NK-92 treated with Interleukin-12 subunit alpha and Interleukin-12 subunit beta, amount 100 ng/mL, for 24 hours (cell line): ENCODE results near the gene CCDC183.
A peak's percentile ranks its signal among the peaks of the same experiment; 100 is the strongest.
"Not testable (repeated sequence)": the region's sequence is repeated elsewhere in the genome, so short reads cannot be mapped to it uniquely, and the experiment has no call there.

Experiments
- DNase-seq: peaks from one replicate; lab custom pipeline; 2025; lab: John Stamatoyannopoulos, UW

CCDC183 gene

DNA sequence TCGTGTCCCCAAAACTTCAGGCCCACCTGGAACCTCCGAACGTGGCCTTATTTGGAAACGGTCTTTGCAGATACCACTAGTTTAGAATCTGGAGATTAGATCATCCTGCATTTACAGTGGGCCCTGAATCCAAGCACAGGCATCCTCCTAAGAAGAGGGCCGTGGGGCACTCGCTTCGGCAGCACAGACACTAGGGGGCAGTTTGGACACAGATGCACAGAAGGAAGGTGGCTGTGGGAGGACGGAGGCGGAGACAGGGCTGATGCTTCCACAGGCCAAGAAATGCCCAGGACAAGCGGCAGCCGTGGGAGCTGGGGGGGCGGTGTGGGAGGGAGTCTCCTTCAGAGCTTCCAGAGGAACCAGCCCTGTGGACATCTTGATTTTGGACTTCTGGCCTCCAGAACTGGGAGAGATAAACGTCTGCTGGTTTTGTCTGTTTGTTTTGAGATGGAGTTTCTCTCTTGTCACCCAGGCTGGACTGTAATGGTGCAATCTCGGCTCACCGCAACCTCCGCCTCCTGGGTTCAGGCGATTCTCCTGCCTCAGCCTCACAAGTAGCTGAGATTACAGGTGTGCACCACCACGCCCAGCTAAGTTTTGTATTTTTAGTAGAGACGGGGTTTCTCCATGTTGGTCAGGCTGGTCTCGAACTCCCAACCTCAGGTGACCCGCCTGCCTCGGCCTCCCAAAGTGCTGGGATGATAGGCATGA is 35.1 kb upstream of the CCDC183 start:
- not testable (repeated sequence) for DNase-seq

DNA sequence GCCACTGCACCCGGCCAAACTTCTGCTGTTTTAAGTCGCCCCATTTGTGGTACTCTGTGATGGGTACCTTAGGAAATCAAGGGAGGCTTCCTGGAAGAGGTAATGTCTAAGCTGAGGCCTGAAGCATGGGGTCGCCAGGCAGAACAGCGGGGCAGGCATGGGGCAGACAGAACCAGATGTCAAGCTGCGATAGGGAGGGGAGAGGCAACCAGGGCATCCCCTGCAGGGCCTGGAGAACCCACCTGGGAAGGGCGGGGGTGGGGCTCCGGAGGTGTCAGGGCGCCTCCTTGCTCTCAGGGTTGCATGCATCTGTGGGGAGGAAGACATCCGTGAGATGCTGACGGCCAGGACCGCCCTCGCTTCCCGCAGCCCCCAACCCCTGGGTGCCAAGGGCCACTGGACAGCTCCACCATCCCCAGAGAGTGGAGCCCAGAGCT is 34.6 kb upstream of the CCDC183 start:
- DNase-seq = no peak

DNA sequence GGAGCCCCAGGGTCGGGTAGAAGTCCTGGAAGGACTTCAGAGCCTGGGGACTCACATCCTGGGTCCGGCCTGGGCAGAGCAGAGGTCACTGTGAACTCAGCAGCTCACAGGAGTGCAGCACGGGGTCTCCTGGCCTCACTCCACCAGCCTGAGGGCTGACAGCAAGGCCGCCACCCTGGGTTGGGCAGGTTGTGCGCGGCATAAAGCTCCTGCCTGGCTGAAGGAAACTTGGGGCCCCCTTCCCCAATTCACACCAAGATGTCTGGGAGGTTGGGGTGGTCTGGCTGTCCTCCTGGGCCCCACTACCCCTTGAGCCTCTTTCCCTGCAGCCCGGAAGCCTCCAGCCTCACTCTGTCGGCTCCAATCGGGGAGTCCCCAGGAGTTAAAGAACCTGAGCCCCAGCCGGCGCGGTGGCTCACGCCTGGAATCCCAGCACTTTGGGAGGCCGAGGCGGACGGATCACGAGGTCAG is 33.9 kb upstream of the CCDC183 start:
- no peak for DNase-seq

DNA sequence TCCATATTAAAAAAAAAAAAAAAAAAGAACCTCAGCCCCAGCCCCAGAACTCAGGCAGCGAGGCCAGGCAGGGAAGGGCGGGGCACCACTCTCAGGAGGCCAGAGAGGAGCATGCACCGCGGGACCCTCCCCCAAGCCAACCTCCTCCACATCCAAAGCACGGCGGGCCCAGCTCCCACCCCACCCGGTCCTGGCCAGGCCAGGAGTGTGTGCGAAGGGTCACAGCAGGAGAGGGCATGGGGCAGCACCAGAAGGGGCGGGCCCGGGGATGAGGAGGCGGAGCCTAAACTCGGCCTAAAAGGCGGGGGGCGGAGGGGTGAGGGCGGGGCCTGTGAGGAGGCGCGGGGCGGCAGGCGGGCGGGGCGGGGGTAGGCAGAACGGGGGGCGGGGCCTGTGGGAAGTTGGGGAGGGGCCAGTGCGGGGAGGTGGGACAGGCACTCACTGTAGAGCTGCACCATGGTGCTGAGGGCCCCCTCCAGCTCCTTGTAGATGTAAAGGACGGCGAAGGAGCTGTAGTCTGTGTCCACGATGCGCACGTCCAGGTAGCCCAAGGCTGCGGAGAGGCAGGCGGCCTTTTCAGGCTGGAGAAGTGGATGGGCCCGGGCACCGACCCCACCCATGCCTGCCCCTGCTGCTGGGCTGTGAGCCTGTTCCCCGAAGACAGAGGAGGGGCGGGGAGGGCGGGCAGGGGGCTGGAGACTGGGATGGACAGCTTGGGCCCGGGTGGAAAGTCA is 33.1 kb upstream of the CCDC183 start:
- DNase-seq = no peak

DNA sequence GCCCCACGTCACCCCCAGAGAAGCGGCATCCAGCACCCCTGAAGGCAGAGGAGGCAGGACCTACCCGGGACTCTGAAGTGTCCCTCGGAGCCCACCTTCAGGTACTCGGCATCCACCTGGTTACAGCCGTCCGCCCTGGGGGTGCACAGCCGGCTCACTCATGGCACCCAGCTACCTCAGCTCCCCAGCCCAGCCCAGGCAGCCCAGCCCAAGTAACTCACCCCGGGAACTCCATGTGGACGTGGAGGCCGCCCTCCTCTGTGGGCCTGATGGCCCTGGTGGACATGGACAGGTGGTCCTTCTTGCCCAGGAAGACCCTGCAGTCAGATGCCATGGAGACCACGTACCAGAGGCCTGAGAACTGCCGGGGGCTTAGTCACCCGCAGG is 32.5 kb upstream of the CCDC183 start:
- no peak for DNase-seq

DNA sequence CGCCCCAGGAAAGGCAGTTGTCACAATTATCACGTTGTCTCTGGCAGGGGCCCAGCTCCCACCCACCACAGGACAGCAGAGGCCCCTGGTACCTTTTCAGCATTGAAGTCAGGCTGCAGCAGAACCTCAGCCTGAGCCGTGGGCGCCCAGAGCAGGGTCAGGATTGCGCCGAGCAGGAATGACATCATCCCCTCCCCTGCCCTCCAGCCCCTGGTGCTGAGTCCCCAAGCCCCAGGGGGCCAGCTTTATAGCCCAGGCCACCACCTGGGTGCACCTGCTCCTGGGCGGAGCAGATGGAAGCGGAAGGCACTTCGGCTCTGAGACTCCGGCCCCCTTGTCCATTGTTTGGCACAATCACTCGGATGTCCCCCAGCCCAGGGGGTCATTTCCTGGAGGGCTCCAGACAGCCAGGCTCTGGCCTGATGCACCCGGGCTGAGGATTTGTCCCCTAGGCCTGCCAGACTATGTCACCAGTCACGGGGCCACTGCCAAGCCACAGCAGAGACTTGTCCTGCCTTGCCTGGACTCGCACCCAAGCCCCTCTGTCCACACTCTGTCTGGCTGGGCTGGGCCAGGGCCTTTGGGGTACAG is 31.7 kb upstream of the CCDC183 start, which contains the start of gene LCN15:
Gene LCN15 (minus strand): TSS at position 218 of the 591 bp plus-strand sequence. CDS start 30 bp downstream, at position 188.
- DNase-seq = no peak

DNA sequence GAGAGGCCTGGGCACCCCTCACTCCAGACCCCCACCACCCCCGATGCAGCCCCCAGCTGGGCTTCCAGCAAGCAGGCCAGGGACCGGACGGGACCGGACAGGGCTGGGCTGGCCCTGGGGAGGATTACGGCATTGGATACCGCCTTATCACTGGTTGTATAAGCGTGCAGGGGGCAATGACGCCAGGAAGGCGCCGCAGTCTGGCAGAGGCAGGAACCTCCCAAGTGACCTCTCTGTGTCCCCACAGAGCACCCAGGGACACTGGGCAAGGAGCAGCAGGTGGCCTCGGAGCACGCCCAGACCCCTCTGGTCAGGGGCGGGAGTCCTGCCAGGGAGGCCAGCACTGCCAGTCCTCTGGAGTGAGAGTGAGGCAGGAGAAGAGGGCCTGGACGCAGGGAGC is 31.1 kb upstream of the CCDC183 start:
- no peak for DNase-seq

DNA sequence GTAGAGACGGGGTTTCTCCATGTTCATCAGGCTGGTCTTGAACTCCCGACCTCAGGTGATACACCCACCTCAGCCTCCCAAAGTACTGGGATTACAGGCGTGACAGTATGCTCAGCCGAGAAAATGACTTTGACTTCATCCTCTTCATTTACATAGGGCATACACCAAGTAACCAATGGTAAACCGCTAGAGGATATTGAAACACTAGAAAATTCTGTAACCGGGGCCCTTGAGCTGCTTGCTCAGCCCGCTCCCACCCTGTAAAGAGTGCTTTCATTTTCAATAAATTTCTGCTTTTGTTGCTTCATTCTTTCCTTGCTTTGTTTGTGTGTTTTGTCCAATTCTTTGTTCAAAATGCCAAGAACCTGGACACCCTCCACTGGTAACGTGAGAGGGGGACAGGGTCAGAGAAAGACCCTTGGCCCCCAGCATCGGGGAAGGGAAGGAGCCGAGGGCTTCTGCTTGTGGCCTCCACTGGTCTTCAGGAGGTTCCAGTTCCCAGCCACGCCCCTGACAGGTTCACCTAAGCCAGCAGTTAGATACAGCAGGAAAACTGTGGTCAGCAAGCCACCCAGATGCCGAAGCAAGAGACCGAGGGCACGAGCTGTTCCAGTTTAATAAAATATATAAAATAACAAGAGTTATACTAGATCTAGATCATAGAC is 30.3 kb upstream of the CCDC183 start:
- not testable (repeated sequence) for DNase-seq

DNA sequence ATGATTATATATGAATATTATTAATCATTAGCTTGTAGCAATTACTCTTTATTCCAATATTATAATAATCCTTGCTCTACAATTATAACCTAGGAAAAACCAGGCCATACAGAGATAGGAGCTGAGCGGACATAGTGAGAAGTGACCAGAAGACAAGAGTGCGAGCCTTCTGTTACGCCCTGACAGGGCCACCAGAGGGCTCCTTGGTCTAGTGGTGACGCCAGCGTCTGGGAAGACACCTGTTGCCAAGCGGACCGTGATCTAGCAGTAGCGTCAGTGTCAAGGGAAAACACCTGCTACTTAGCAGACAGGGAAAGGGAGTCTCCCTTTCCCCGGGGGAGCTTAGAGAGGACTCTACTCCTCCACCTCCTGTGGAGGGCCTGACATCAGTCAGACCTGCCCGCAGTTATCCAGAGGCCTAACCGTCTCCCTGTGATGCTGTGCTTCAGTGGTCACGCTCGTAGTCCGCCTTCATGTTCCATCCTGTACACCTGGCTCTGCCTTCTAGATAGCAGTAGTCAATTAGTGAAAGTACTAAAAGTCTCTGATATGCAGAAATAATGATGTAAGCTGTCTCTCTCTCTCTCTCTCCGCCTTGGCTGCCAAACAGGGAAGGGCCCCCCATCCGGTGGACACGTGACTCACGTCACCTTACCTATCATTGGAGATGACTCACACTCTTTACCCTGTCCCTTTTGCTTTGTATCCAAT is 29.6 kb upstream of the CCDC183 start:
- not testable (repeated sequence) for DNase-seq

DNA sequence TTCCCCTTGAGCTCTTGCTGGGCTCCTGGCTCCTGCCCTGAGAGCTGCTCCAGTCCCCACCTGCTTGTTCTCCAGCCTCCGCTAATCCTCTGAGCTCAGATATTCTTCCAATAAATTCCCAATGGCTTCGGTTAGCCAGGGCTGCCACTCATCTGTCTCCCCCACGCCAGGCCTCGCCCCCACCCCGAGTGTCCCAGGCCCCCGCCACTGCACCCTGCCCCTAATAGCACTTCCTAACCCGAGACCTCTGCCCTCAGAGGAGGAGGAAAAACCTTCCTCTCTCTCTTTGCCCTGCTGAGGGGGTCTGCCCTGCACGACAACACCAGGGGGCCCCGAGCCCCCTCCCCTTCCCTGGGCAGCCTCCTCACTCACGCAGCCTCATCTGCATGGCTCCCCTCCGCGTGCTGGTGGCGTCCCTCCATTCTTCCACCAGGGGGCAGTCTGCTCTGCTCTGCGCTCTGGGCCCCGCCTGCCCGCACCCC is 26.4 kb upstream of the CCDC183 start:
- no peak for DNase-seq

DNA sequence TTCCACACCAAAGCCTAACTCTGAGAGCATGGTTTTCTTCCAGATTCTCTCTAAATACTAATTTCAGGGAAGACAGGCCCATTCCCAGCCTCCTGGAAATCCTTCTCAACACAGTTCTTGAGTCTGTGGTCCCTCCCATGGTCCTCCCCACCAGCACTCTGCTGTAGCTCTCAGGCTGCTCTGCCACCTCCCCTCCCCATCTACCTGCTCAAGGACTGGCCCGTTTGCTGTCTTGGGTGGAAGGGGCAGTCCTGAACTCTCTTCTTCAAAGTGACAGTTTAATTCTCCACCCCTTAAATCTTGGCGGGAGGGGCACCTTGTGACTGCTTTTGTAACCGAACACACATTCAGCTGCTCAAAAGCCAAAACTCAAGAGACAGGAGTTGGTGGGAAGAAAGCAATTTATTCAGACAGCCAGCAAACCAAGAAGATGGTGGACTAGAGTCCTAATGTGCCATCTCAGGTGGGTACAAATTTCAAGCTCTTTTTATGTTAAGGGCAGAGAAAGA is 24.2 kb upstream of the CCDC183 start:
- no peak for DNase-seq

DNA sequence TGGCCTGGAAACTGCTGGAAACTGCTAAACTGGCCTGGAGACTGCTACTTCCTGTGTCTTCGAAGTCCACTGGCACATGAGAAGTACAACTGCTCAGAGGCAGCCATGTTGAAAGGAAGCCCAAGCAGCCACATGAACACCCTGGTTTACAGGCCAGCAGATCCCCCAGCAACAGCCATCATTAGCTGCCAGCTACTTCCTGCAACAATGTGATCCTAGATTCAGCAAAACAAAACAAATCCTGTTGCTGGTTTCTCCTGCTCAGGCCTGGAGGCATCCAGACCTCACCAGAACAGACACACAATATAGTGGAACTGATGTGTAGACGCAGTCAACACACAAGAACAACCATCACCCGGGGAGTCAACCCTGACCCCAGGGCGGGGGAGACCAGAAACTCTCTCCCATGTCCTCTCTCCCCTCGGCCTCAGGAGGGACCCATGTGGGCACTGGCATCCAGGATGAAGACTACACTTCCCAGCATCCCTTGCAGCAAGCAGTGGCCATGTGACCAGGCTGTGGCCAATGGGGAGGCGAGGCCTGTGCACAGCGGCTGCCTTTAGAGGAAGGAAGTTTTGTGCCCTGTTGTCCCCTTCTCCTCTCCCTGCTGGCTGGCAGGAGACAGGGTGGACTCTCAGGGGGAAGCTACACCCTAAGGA is 22.6 kb upstream of the CCDC183 start:
- DNase-seq = peak; percentile 18

DNA sequence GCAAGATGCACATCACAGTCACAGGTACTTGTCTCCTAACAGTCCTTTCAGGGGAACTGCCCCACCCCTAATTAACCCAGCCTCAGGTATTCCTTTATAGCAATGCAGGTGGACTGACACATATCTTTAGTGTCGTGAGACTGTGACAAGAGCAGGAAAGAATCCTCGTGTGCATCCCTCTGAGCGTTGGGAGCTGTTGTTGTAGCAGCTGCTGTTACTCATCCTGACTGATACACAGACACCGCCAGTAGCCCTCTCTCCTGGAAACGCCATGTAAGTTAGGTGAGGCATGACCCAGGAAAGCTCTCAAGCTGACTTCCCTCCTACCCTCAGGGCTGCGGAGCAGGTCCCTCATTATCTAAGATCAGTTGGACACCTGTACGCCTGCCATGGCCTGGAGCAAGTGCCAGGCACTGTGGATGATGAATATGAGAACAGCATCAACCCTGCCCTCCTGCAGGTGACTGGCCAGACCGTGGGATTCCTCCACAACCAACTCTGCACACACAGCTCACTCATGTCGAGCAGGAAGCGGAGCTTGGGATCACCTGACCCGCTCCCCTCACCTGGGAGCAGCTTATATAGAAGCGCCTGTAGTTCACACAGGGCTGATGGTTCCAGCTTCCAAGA is 21.6 kb upstream of the CCDC183 start:
- DNase-seq = no peak

DNA sequence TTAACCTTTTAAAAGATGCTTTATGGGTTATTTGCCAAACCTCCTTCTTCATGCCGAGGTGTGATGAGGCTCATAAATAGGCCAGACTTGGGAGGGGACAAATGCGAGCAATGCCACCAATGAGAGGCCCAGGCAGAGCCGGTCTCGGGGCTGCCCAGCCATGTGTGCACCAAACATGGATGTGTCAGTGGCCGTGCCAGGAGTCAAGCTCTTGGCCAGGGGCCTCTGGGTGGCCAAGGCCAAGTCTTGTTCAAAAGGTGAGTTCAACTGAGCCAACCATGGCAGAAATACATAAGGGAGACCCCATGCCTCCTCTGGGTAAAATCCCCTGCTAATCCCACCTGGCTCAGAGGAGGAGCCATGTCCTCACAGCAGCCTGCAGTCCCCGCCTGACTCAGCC is 20.9 kb upstream of the CCDC183 start:
- DNase-seq = no peak

DNA sequence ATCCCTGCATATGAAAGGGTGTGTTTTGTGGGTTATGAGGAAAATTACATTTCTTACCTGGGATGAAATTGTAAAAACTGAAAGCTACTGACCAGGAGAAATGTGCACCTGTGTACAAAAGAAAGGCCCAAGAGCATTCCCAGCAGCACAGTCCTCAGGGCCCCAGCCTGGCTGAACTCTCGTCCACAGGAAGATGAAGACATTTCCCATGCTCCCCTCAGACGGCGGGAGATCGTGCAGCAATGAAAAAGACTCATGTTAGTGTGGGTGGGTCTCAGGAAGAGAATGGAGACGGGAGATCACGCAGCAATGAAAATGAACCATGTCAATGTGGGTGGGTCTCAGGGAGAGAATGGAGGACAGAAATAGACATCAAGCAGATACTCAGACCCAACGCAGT is 19.2 kb upstream of the CCDC183 start:
- DNase-seq = no peak

DNA sequence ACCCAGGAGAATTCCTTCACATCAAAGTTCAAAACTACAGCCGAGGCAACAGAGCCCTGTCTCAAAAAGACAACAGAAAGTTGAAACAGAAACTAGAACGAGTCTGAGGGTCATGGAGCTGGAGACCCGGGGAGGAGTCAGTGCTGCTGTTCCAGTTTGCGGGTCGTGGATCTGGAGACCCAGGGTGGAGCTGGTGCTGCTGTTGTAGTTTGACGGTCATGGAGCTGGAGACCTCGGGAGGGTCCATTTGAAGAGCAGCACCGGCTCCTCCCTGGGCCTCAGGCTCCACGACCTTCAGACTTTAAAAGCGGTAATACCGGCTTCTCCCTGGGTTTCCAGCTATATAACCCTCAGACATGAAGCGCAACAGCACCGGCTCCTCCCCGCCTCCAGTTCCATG is 18.8 kb upstream of the CCDC183 start:
- DNase-seq = no peak

DNA sequence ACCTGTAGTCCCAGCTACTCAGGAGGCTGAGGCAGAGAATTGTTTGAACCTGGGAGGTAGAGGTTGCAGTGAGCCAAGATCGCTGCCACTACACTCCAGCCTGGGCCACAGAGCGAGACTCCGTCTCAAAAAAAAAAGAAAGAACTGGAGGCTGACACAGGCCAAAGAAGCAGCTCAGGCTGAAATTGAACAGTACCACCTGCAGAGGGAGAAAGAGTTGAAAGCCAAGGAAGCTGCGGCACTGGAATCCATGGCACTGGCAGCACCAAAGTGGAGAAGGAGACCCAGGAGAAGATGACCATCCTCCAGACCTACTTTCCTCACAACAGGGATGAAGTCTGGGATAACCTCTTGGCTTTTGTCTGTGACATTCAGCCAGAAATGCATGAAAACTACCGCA is 16.3 kb upstream of the CCDC183 start:
- DNase-seq = no peak

DNA sequence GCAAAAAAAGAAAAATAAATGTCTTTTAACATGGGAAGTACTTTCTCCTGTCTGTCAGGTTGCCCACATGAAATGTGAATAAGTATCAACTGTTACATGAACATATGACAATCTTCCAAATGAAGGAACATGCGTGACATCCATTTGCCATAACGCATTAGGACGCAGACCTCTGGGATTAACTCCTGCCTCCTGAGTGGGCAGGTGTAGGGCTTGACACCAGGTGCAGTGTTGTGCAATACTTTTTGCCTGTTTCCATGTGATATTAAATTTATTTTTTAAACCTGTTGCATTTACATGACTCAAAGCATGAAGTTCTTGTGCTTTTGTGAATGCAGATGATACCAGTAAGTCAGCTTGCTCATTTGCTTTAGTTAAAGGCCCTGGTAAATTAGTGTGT is 13.7 kb upstream of the CCDC183 start:
- DNase-seq = no peak

DNA sequence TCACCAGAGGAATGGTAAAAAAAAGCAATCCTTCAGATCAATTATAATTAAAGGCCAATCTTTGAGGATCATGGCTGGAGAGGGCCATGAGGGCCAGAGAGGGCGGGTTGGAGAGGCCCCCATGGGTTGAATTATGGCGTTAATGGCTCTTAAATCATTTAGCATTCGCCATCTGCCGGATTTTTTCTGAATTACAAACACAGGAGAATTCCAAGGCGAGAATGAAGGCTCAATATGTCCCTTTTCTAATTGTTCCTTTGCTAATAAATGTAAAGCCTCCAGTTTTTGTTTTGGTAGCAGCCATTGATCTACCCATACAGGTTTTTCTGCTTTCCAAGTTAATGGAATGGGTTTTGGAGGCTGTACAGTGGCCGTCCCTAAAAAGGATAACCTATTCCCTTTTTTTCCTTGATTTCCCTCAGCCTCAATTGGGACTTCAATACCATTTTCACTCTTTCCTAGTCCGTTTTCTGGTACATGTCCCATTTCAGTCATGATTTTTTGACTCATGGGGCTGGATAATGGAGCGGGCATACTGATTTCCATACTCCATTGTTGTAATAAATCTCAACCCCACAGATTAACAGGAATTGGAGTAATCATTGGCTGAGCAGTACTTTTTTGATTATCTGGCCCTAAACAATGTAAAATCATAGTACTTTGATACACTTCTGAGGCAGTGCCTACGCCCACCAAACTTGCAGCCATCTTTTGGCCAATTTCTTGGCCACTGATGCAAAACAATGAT is 11.7 kb upstream of the CCDC183 start:
- no peak for DNase-seq

DNA sequence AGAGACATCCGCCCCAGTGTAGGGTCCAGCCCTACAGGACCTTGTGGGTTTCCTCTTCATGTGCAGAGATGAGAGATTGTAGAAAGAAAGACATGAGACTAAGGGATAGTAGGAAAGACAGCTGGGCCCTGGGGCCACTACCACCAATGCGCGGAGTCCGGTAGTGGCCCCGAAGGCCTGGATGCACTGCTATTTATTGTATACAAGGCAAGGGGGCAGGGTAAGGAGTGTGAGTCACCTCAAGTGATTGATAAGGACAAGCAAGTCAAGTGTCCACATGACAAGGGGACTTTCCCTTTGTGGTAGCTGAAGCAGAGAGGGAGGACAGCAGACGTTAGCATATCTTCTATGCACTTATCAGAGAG is 11.2 kb upstream of the CCDC183 start:
- DNase-seq = no peak
